ENCODE results near the gene ABCA2. TPM values are rescaled to one million over a fixed set of nuclear protein-coding genes. Genes with fewer than 3 reads are reported as not detected.
"Not testable (repeated sequence)": the region's sequence is repeated elsewhere in the genome, so short reads cannot be mapped to it uniquely, and the experiment has no call there.

The ABCA2 gene
- total RNA-seq, 6 donors from 2014 or later: 14.7 to 49.2 (median 29.6) TPM

DNA sequence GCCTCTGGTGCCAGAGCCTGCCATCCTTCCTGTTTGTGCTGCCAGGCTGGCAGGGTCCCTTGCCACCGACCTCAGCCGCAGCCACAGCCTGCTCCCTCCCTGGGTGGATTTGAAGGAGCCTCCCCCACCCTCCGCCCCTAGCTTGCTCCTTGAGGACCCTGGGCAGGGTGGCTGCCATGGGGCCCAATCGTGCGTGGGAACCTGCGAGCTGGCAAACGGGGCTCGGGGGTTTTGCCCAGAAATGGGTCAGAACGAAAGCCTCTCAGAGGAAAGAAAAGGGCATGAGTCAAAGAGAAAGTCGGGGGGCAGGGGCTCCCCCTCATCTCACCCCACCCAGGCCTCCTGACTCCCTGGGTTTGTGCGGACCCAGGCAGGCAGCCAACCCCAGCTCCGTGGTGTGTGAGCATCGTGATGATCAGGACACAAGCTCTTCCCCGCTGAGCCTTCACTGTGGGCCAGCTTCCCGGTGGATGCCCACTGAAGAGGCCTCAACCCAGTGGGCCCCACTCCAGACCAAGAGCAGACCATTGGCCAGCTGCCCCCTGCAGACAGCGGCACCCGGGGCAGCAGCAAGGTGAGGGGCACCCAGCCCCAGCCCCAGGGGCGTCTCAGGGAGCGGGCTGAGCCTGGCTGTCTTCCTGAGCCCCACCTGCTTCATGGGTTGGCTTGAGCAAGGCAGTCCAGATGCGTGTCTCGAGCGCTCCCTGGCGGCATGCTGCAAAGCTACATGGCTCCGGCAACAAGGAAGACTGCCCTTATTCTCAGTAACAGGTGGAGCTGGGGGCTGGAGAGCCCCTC is 6.9 kb upstream of the ABCA2 start:
- DNase-seq (peak; percentile 89 to 92), ATAC-seq (ENCODE audit: low FRiP score in 2 of 2) (peak; percentile 83)
- Histone ChIP-seq H3K4me3 (peak overlapping the region in 3 of 4 donors; percentile 6 to 30 (median 22)), H3K27ac (peak overlapping the region; percentile 46 to 79 (median 67)), H3K4me1 (peaks cover 17 to 45% (median 34%) of the 10 kb centered on the region in 4 donors), H3K27me3 (no peaks in the 10 kb centered on the region), H3K36me3 (peaks cover 0 to 27% (median 14%) of the 10 kb centered on the region in 4 donors), H3K9me3 (no peaks in the 10 kb centered on the region)
- WGBS, 2 donors: 25 to 27% methylated on average over 13 to 18 of the region's 24 CpGs
- TF ChIP-seq POLR2A (IDR thresholded peaks at IDR 0.05) (no peak), EP300 (IDR thresholded peaks at IDR 0.05) (no peak), POLR2AphosphoS5 (IDR thresholded peaks at IDR 0.05) (peak in 1 of 2 donors; percentile 8)
- TF ChIP-seq, protein P1, sequence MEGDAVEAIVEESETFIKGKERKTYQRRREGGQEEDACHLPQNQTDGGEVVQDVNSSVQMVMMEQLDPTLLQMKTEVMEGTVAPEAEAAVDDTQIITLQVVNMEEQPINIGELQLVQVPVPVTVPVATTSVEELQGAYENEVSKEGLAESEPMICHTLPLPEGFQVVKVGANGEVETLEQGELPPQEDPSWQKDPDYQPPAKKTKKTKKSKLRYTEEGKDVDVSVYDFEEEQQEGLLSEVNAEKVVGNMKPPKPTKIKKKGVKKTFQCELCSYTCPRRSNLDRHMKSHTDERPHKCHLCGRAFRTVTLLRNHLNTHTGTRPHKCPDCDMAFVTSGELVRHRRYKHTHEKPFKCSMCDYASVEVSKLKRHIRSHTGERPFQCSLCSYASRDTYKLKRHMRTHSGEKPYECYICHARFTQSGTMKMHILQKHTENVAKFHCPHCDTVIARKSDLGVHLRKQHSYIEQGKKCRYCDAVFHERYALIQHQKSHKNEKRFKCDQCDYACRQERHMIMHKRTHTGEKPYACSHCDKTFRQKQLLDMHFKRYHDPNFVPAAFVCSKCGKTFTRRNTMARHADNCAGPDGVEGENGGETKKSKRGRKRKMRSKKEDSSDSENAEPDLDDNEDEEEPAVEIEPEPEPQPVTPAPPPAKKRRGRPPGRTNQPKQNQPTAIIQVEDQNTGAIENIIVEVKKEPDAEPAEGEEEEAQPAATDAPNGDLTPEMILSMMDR (IDR thresholded peaks at IDR 0.05): peak; percentile 87 to 97 (median 94)

DNA sequence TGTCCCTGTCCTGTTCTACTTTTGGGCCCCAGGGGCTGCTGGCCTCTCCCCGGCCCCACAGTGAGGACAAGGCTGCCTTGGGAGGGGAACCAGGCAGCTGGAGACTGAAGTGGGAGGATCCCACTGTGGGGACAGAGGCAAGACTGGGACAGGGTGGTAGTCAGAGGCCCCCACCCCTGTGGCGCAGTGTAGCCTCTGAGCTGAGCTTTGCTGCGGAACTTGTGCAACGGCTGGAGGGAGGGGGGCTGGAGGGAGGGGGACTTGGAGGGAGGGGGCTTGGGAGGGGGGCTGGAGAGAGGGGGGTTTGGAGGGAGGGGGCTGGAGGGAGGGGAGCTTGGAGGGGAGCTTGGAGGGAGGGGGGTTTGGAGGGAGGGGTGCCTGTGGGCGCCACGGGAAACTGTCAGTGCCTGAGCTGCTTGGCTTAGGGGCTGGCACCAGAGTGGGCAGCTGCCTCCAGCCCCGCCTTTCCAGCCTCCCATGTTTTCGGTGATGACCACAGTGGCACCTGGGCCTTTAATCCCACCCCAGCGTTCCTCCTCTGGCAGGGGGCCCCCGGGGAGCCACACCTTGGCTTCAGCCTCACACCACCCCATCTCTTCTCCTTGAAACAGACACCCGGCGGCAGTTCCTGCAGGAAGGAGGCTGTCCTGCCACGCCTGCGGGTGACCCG is 6.1 kb upstream of the ABCA2 start:
- H3K36me3 ChIP-seq: peaks cover 0 to 19% (median 8%) of the 10 kb centered on the region in 4 donors
- H3K9me3 ChIP-seq: no peaks in the 10 kb centered on the region
- peaks cover 25 to 52% (median 42%) of the 10 kb centered on the region in 4 donors for H3K4me1 ChIP-seq
- DNase-seq: peak in 1 of 2 donors; percentile 68
- TF ChIP-seq, protein P1 (IDR thresholded peaks at IDR 0.05): no peak
- TF ChIP-seq EP300 (IDR thresholded peaks at IDR 0.05) (no peak), POLR2AphosphoS5 (IDR thresholded peaks at IDR 0.05) (no peak)
- H3K4me3 ChIP-seq: peak overlapping the region in 3 of 4 donors; percentile 13 to 38 (median 29)
- peak overlapping the region; percentile 65 to 79 (median 70) for H3K27ac ChIP-seq
- WGBS, 2 donors: 41 to 42% methylated on average over 7 to 13 of the region's 15 CpGs
- H3K27me3 ChIP-seq: no peaks in the 10 kb centered on the region
- peak in 1 of 2 donors; percentile 11 for ATAC-seq (ENCODE audit: low FRiP score in 2 of 2)

DNA sequence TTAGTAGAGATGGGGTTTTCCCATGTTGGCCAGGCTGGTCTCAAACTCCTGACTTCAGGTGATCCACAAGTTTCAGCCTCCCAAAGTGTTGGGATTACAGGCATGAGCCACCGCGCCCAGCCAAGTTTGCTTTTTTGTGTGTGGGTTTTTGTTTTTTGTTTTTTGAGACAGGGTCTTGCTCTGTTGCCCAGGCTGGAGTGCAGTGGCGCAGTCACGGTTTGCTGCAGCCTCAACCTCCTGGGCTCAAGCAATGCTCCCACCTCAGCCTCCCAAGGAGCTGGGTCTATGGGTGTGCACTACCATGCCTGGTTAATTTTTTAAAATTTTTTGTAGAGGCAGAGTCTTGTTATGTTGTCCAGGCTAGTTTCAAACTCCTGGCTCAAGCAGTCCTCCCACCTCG is 5.4 kb upstream of the ABCA2 start:
- H3K4me3 ChIP-seq: peak overlapping the region in 3 of 4 donors; percentile 13 to 38 (median 29)
- 85 to 89% methylated on average over 5 of the region's 5 CpGs for WGBS, 2 donors
- H3K27me3 ChIP-seq; H3K9me3 ChIP-seq; ATAC-seq (ENCODE audit: low FRiP score in 2 of 2); DNase-seq: not testable (repeated sequence)
- peak overlapping the region; percentile 44 to 79 (median 75) for H3K27ac ChIP-seq
- H3K4me1 ChIP-seq: peaks cover 32 to 59% (median 49%) of the 10 kb centered on the region in 4 donors
- H3K36me3 ChIP-seq: peaks cover 0 to 12% (median 2%) of the 10 kb centered on the region in 4 donors

DNA sequence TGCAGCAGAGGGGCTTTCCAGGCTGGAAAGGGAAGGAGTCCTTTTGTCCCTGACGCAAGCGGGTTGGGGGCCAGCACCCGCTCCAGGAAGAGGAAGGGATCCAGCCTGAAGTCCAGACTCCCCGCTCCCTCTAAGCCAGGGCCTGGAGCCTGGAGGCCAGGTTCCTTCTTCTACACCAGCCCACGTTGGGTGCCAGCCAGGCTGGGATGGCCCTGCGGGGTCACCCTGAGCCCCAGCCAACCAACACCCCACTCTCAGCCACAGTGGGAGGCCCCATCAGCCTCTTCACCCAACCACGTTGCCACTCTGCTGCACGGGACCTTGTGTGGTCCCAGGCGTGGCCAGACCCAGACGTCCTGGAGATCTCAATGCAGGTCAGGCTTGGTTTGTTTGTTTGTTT is 4.8 kb upstream of the ABCA2 start:
- H3K4me3 ChIP-seq: peak overlapping the region in 3 of 4 donors; percentile 9 to 38 (median 13)
- H3K4me1 ChIP-seq: peaks cover 33 to 62% (median 51%) of the 10 kb centered on the region in 4 donors
- H3K27me3 ChIP-seq: no peaks in the 10 kb centered on the region
- DNase-seq (peak in 1 of 2 donors; percentile 78), ATAC-seq (ENCODE audit: low FRiP score in 2 of 2) (peak; percentile 41 to 66)
- WGBS, 2 donors: 60 to 74% methylated on average over 9 to 10 of the region's 10 CpGs
- peak overlapping the region; percentile 60 to 79 (median 76) for H3K27ac ChIP-seq
- no peaks in the 10 kb centered on the region for H3K9me3 ChIP-seq
- H3K36me3 ChIP-seq: peaks cover 0 to 6% (median 2%) of the 10 kb centered on the region in 4 donors
- TF ChIP-seq EP300 (IDR thresholded peaks at IDR 0.05): no peak
- TF ChIP-seq POLR2A (IDR thresholded peaks at IDR 0.05): peak in 1 of 4 donors; percentile 57
- TF ChIP-seq, protein P1 (IDR thresholded peaks at IDR 0.05): no peak
- TF ChIP-seq POLR2AphosphoS5 (IDR thresholded peaks at IDR 0.05): peak in 1 of 2 donors; percentile 21
